ES-I3 (cell line): ENCODE results near the gene PXT1.

Source experiments
- H3K36me3 ChIP-seq: 2 replicates; pipeline ENCODE4 v1.6.1; 2013; ENCODE audit warnings: mild to moderate bottlenecking, low read length, control low read depth, moderate library complexity; ENCODE audit not compliant: insufficient read depth
- H3K4me1 ChIP-seq: 2 replicates; pipeline ENCODE4 v1.6.1; 2013; ENCODE audit warnings: mild to moderate bottlenecking, control low read depth, low read length; ENCODE audit not compliant: insufficient read depth
- H3K9ac ChIP-seq: 2 replicates; pipeline ENCODE4 v1.6.1; 2013; ENCODE audit warnings: low read depth, mild to moderate bottlenecking, low read length, moderate library complexity
- H3K9me3 ChIP-seq: 2 replicates; pipeline ENCODE4 v1.6.1; 2013; ENCODE audit warnings: mild to moderate bottlenecking, low read length, moderate library complexity; ENCODE audit not compliant: control insufficient read depth, insufficient read depth

Gene PXT1

DNA sequence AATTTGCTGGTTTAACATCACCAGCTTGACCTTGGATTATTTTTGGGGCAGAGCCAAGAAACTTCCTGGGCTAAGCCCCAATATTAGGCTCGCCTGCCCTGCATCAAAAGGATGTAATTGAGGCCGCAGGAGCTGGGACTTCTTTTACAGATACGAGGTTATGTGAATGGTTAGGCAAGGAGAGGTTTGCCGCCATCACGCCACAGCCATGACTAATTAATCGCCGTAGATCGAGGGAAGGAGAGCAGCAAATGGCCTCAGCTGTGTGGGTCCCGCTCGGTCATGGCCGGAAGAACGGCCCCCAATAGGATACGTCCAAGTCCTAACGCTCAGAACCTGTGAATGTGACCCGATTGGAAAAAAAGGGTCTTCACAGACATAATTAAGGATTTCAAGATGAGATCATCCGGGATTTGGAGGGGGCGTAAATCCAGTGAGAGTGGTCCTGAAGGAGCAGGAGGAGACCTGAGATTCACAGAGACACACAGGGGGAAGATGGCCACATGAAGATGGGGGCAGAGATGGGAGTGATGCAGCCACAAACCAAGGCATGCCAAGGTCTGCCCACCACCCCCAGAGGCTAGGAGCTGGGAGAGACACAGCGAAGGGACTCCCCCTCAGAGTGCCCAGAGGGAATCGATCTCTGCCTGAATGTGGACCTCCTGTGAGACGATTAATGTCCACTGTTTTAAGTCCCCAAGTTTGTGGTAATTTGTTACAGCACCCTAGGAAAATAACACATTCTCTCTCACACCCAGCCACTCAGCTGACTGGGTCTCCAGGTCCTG is 96.0 kb downstream of the PXT1 start:
- Histone ChIP-seq H3K9ac (no peak overlapping the region), H3K36me3 (no peaks in the 10 kb centered on the region), H3K9me3 (no peaks in the 10 kb centered on the region), H3K4me1 (peaks cover 10% of the 10 kb centered on the region; the same call in 1 of the 2 replicates)

DNA sequence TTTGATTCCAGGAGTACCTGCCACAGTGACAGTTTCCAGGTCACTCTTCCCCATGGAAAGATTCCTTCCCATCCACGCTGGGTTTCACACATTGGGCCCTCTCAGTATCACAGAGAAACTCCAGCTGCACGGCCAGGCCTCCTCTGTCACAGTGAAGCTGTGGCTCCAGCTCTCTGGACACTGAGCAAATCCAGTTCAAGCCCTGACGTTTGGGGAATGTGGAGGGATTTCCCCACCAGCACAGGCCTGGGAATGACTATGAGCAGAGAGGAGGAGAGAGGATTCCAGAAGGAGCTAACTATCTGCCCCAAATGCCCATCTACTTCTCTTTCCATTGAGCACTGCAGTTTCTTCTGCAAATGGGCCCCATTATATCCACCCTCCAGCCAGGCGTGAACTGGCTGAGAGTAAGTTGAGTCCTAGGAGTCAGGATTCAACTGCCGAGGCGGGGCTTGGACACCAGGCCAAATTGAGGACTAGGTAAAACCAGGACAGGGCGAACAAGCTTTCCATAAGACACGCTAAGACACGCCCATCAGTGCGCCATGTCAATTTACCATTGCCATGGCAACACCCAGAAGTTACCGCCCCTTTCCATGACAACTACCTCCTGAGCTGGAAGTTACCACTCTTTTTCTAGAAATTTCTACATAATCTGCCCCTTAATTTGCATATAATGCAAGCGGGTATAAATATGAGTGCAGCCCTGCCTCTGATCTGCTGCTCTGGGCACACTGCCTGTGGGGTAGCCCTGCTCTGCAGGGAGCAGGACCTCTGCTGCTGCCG is 96.8 kb downstream of the PXT1 start:
- no peaks in the 10 kb centered on the region for H3K9me3 ChIP-seq
- no peaks in the 10 kb centered on the region for H3K36me3 ChIP-seq
- H3K4me1 ChIP-seq: peaks cover 10% of the 10 kb centered on the region; the same call in 1 of the 2 replicates
- no peak overlapping the region for H3K9ac ChIP-seq

DNA sequence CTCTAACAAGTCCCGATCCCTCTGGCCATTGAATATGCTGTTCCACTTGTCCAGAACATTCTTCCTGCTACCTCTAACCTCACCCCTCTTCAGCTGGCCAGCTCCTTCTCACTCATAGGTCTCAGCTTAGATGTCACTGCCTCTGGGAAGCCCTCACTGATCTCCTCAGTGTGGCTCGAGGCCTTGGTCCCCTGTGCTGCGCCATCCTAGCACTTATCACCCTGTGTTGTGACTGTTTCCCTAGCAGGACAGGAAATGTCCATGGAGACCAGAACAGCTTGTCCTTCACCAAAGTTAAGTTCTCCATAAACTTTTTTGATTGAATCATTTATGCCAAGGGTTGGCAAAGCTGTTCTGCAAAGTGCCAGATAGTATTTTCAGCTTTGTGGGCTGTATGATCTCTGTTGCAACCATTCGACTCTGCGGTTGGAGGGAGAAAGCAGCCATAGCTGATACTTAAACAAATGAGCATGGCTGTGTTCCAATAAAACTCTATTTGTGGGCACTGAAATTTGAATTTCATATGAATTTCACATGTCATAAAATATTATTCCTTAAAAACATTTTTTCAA is 99.5 kb downstream of the PXT1 start:
- Histone ChIP-seq H3K9me3 (no peaks in the 10 kb centered on the region), H3K4me1 (peaks cover 10% of the 10 kb centered on the region; the same call in 1 of the 2 replicates), H3K9ac (no peak overlapping the region), H3K36me3 (no peaks in the 10 kb centered on the region)

GRCh38 chr6:36340618-36341454 is 101.8 kb downstream of the PXT1 start:
- Histone ChIP-seq H3K9ac (peak overlapping the region; percentile 60; the same call in 1 of the 2 replicates), H3K9me3 (no peaks in the 10 kb centered on the region), H3K4me1 (peaks cover 4% of the 10 kb centered on the region; the same call in 1 of the 2 replicates)

More at GRCh38 chr6:36340618-36341454, 101.8 kb downstream of the PXT1 start:
- no peaks in the 10 kb centered on the region for H3K36me3 ChIP-seq
